ENCODE data around the gene NR0B1.

NR0B1 gene

GRCh38 chrX:30270639-30271038, 38.6 kb downstream of the NR0B1 start:
- Histone ChIP-seq H3K9ac (ENCODE audit: low read length) (no peak overlapping the region), H3K36me3 (ENCODE audit: control insufficient read depth, insufficient read depth, low read length) (no peaks in the 10 kb centered on the region), H3K4me1 (ENCODE audit: control insufficient read depth, insufficient read depth, low read length) (no peaks in the 10 kb centered on the region), H3K27me3 (ENCODE audit: control insufficient read depth, insufficient read depth, low read length) (no peaks in the 10 kb centered on the region), H3K9me3 (ENCODE audit: control insufficient read depth, insufficient read depth, low read depth, low read length) (peaks cover 9% of the 10 kb centered on the region; the same call in 1 of the 2 replicates), H3K4me3 (ENCODE audit: low read depth, low read length) (no peak overlapping the region), H3K27ac (ENCODE audit: low read depth, low read length) (no peak overlapping the region)

- Histone ChIP-seq H3K9ac (ENCODE audit: low read length) (no peak overlapping the region), H3K4me3 (ENCODE audit: low read depth, low read length) (no peak overlapping the region), H3K9me3 (ENCODE audit: control insufficient read depth, insufficient read depth, low read depth, low read length) (peaks cover 3% of the 10 kb centered on the region; the same call in 1 of the 2 replicates), H3K27ac (ENCODE audit: low read depth, low read length) (no peak overlapping the region), H3K27me3 (ENCODE audit: control insufficient read depth, insufficient read depth, low read length) (no peaks in the 10 kb centered on the region; the same call in 1 of the 2 replicates), H3K36me3 (ENCODE audit: control insufficient read depth, insufficient read depth, low read length) (no peaks in the 10 kb centered on the region), H3K4me1 (ENCODE audit: control insufficient read depth, insufficient read depth, low read length) (no peaks in the 10 kb centered on the region)
Observed at GRCh38 chrX:30262763-30263162, 46.4 kb downstream of the NR0B1 start.

- no peak overlapping the region for H3K9ac ChIP-seq (ENCODE audit: low read length)
- H3K4me3 ChIP-seq (ENCODE audit: low read depth, low read length) = no peak overlapping the region
- H3K4me1 ChIP-seq (ENCODE audit: control insufficient read depth, insufficient read depth, low read length) = no peaks in the 10 kb centered on the region
- H3K36me3 ChIP-seq (ENCODE audit: control insufficient read depth, insufficient read depth, low read length) = no peaks in the 10 kb centered on the region
- H3K27me3 ChIP-seq (ENCODE audit: control insufficient read depth, insufficient read depth, low read length) = no peaks in the 10 kb centered on the region; the same call in 1 of the 2 replicates
- no peak overlapping the region for H3K27ac ChIP-seq (ENCODE audit: low read depth, low read length)
- H3K9me3 ChIP-seq (ENCODE audit: control insufficient read depth, insufficient read depth, low read depth, low read length) = peaks cover 19% of the 10 kb centered on the region
Observed at GRCh38 chrX:30261012-30261411, 48.2 kb downstream of the NR0B1 start.

GRCh38 chrX:30259927-30260326, 49.3 kb downstream of the NR0B1 start:
- Histone ChIP-seq H3K9me3 (ENCODE audit: control insufficient read depth, insufficient read depth, low read depth, low read length) (peaks cover 27% of the 10 kb centered on the region), H3K9ac (ENCODE audit: low read length) (no peak overlapping the region), H3K27ac (ENCODE audit: low read depth, low read length) (no peak overlapping the region), H3K4me1 (ENCODE audit: control insufficient read depth, insufficient read depth, low read length) (no peaks in the 10 kb centered on the region), H3K36me3 (ENCODE audit: control insufficient read depth, insufficient read depth, low read length) (no peaks in the 10 kb centered on the region), H3K27me3 (ENCODE audit: control insufficient read depth, insufficient read depth, low read length) (no peaks in the 10 kb centered on the region), H3K4me3 (ENCODE audit: low read depth, low read length) (no peak overlapping the region)
